ENCODE results near the gene PPP1CC.

The PPP1CC gene

GRCh38 chr12:110720516-110720915 is 22.2 kb downstream of the PPP1CC start:
- no peak for DNase-seq

- no peak for DNase-seq
Observed at GRCh38 chr12:110718222-110718908, 24.3 kb downstream of the PPP1CC start.

GRCh38 chr12:110717037-110717436 is 25.7 kb downstream of the PPP1CC start:
- no peak for DNase-seq

- no peak for DNase-seq
Observed at GRCh38 chr12:110708917-110709316, 33.8 kb downstream of the PPP1CC start.

GRCh38 chr12:110705309-110705708 is 37.4 kb downstream of the PPP1CC start:
- DNase-seq, result no peak

- DNase-seq, result no peak
Observed at GRCh38 chr12:110704750-110705149, 37.9 kb downstream of the PPP1CC start.

- no peak for DNase-seq
Observed at GRCh38 chr12:110704231-110704630, 38.5 kb downstream of the PPP1CC start.

GRCh38 chr12:110702081-110702480 is 40.6 kb downstream of the PPP1CC start:
- no peak for DNase-seq

GRCh38 chr12:110699591-110700445 is 42.9 kb downstream of the PPP1CC start:
- DNase-seq, result no peak

GRCh38 chr12:110698171-110698902 is 44.4 kb downstream of the PPP1CC start:
- DNase-seq, result no peak

- no peak for DNase-seq
Observed at GRCh38 chr12:110697236-110697635, 45.5 kb downstream of the PPP1CC start.

- no peak for DNase-seq
Observed at GRCh38 chr12:110696283-110696682, 46.4 kb downstream of the PPP1CC start.

GRCh38 chr12:110694330-110694901 is 48.3 kb downstream of the PPP1CC start:
- DNase-seq, result no peak

GRCh38 chr12:110693731-110694130 is 49.0 kb downstream of the PPP1CC start:
- no peak for DNase-seq

- no peak for DNase-seq
Observed at GRCh38 chr12:110690127-110690430, 52.6 kb downstream of the PPP1CC start.

GRCh38 chr12:110689281-110690126 is 53.2 kb downstream of the PPP1CC start:
- DNase-seq, result no peak

GRCh38 chr12:110688446-110689280 is 54.0 kb downstream of the PPP1CC start, which contains the start of gene HVCN1:
TSS of gene HVCN1 (minus strand) at chr12:110689115. CDS start at chr12:110683245, 5,870 bp downstream.
- no peak for DNase-seq

- no peak for DNase-seq
Observed at GRCh38 chr12:110687396-110688169, 55.1 kb downstream of the PPP1CC start.

GRCh38 chr12:110686294-110686903 is 56.3 kb downstream of the PPP1CC start:
- no peak for DNase-seq

- DNase-seq, result no peak
Observed at GRCh38 chr12:110684312-110684836, 58.3 kb downstream of the PPP1CC start.

Data from NCI-H524 treated with DMSO at 0.1 percent for 48 hours (cell line).